Dendritic cell treated with granulocyte-macrophage colony-stimulating factor and Interleukin-4, amounts not matched to agents 40 ng/mL and 50 ng/mL, for 4 days (primary cell): Measurements from ENCODE around the gene ZNF609.

ENCODE experiments used
- H3K27ac Mint-ChIP-seq: one replicate; pipeline ENCODE4 v1.8.0; 2022; ENCODE audit warnings: mild to moderate bottlenecking, mixed read lengths
- H3K27me3 Mint-ChIP-seq: one replicate; pipeline ENCODE4 v1.8.0; 2022; ENCODE audit warnings: mild to moderate bottlenecking, mixed read lengths
- H3K36me3 Mint-ChIP-seq: one replicate; pipeline ENCODE4 v1.8.0; 2022; ENCODE audit warnings: low read depth, mixed read lengths
- H3K4me1 Mint-ChIP-seq: one replicate; pipeline ENCODE4 v1.8.0; 2022; ENCODE audit warnings: low read depth, mixed read lengths
- H3K4me3 Mint-ChIP-seq: one replicate; pipeline ENCODE4 v1.8.0; 2022; ENCODE audit warnings: mild to moderate bottlenecking, moderate library complexity, mixed read lengths
- H3K9me3 Mint-ChIP-seq: one replicate; pipeline ENCODE4 v1.8.0; 2022; ENCODE audit warnings: mixed read lengths
- intact Hi-C: fragments of 100-400 bp; cut with micrococcal nuclease; formaldehyde crosslinking; loops from one replicate; pipeline ENCODE4 v1.15.0; 2022

Gene ZNF609

GRCh38 chr15:64552281-64552948 lies 92.0 kb downstream of the ZNF609 start:
- Mint-ChIP-seq H3K4me1 (peaks cover 11% of the 10 kb centered on the region), H3K9me3 (no peaks in the 10 kb centered on the region), H3K36me3 (peaks cover 25% of the 10 kb centered on the region), H3K27ac (no peak overlapping the region), H3K27me3 (no peaks in the 10 kb centered on the region), H3K4me3 (no peak overlapping the region)
- intact Hi-C loops: no loop called here

GRCh38 chr15:64558460-64559179 lies 98.2 kb downstream of the ZNF609 start:
- intact Hi-C loops: no loop called here
- Mint-ChIP-seq H3K36me3 (peaks cover 18% of the 10 kb centered on the region), H3K4me3 (no peak overlapping the region), H3K4me1 (peaks cover 24% of the 10 kb centered on the region), H3K9me3 (no peaks in the 10 kb centered on the region), H3K27me3 (no peaks in the 10 kb centered on the region), H3K27ac (peak overlapping the region; percentile 24)

- Mint-ChIP-seq H3K27me3 (no peaks in the 10 kb centered on the region), H3K4me1 (peaks cover 24% of the 10 kb centered on the region), H3K36me3 (peaks cover 18% of the 10 kb centered on the region), H3K9me3 (no peaks in the 10 kb centered on the region), H3K27ac (no peak overlapping the region), H3K4me3 (no peak overlapping the region)
- intact Hi-C loops: no loop called here
Measured at GRCh38 chr15:64559243-64559642, 98.9 kb downstream of the ZNF609 start.

- H3K4me1 Mint-ChIP-seq: peaks cover 24% of the 10 kb centered on the region
- intact Hi-C loops: no loop called here
- H3K27ac Mint-ChIP-seq: no peak overlapping the region
- no peak overlapping the region for H3K4me3 Mint-ChIP-seq
- no peaks in the 10 kb centered on the region for H3K9me3 Mint-ChIP-seq
- H3K36me3 Mint-ChIP-seq: peaks cover 16% of the 10 kb centered on the region
- no peaks in the 10 kb centered on the region for H3K27me3 Mint-ChIP-seq
Measured at GRCh38 chr15:64560501-64560900, 100.1 kb downstream of the ZNF609 start.

GRCh38 chr15:64560998-64561397 lies 100.6 kb downstream of the ZNF609 start:
- Mint-ChIP-seq H3K27ac (no peak overlapping the region), H3K27me3 (no peaks in the 10 kb centered on the region), H3K9me3 (no peaks in the 10 kb centered on the region), H3K4me3 (no peak overlapping the region), H3K36me3 (peaks cover 16% of the 10 kb centered on the region), H3K4me1 (peaks cover 25% of the 10 kb centered on the region)
- intact Hi-C loops: no loop called here

GRCh38 chr15:64562003-64562640 lies 101.7 kb downstream of the ZNF609 start:
- H3K4me3 Mint-ChIP-seq: no peak overlapping the region
- H3K27ac Mint-ChIP-seq: no peak overlapping the region
- H3K4me1 Mint-ChIP-seq: peaks cover 34% of the 10 kb centered on the region
- intact Hi-C loops: no loop called here
- H3K27me3 Mint-ChIP-seq: no peaks in the 10 kb centered on the region
- H3K9me3 Mint-ChIP-seq: no peaks in the 10 kb centered on the region
- H3K36me3 Mint-ChIP-seq: peaks cover 16% of the 10 kb centered on the region

GRCh38 chr15:64566102-64566501 lies 105.7 kb downstream of the ZNF609 start:
- Mint-ChIP-seq H3K36me3 (peaks cover 22% of the 10 kb centered on the region), H3K27ac (peak overlapping the region; percentile 32), H3K9me3 (no peaks in the 10 kb centered on the region), H3K27me3 (no peaks in the 10 kb centered on the region), H3K4me3 (no peak overlapping the region), H3K4me1 (peaks cover 25% of the 10 kb centered on the region)
- intact Hi-C loops: no loop called here

GRCh38 chr15:64566629-64567427 lies 106.5 kb downstream of the ZNF609 start:
- intact Hi-C loops: no loop called here
- peaks cover 22% of the 10 kb centered on the region for H3K36me3 Mint-ChIP-seq
- no peaks in the 10 kb centered on the region for H3K9me3 Mint-ChIP-seq
- no peak overlapping the region for H3K4me3 Mint-ChIP-seq
- peaks cover 30% of the 10 kb centered on the region for H3K4me1 Mint-ChIP-seq
- peak overlapping the region; percentile 32 for H3K27ac Mint-ChIP-seq
- no peaks in the 10 kb centered on the region for H3K27me3 Mint-ChIP-seq

GRCh38 chr15:64568765-64569164 lies 108.4 kb downstream of the ZNF609 start:
- H3K27me3 Mint-ChIP-seq: no peaks in the 10 kb centered on the region
- H3K4me1 Mint-ChIP-seq: peaks cover 39% of the 10 kb centered on the region
- intact Hi-C loops: no loop called here
- H3K4me3 Mint-ChIP-seq: no peak overlapping the region
- peaks cover 21% of the 10 kb centered on the region for H3K36me3 Mint-ChIP-seq
- H3K9me3 Mint-ChIP-seq: no peaks in the 10 kb centered on the region
- no peak overlapping the region for H3K27ac Mint-ChIP-seq

GRCh38 chr15:64571857-64572291 lies 111.5 kb downstream of the ZNF609 start:
- H3K4me1 Mint-ChIP-seq: peaks cover 46% of the 10 kb centered on the region
- H3K27ac Mint-ChIP-seq: no peak overlapping the region
- intact Hi-C loops: no loop called here
- H3K27me3 Mint-ChIP-seq: no peaks in the 10 kb centered on the region
- no peak overlapping the region for H3K4me3 Mint-ChIP-seq
- H3K36me3 Mint-ChIP-seq: peaks cover 23% of the 10 kb centered on the region
- H3K9me3 Mint-ChIP-seq: no peaks in the 10 kb centered on the region

GRCh38 chr15:64572856-64573255 lies 112.5 kb downstream of the ZNF609 start:
- Mint-ChIP-seq H3K27ac (no peak overlapping the region), H3K9me3 (no peaks in the 10 kb centered on the region), H3K4me3 (no peak overlapping the region), H3K4me1 (peaks cover 45% of the 10 kb centered on the region), H3K36me3 (peaks cover 22% of the 10 kb centered on the region), H3K27me3 (no peaks in the 10 kb centered on the region)
- intact Hi-C loops: no loop called here

- intact Hi-C loops: no loop called here
- H3K36me3 Mint-ChIP-seq: peaks cover 17% of the 10 kb centered on the region
Measured at GRCh38 chr15:64574301-64575017, 114.1 kb downstream of the ZNF609 start.

GRCh38 chr15:64580696-64581407 lies 120.5 kb downstream of the ZNF609 start:
- Mint-ChIP-seq H3K27me3 (no peaks in the 10 kb centered on the region), H3K36me3 (no peaks in the 10 kb centered on the region), H3K4me1 (peaks cover 43% of the 10 kb centered on the region), H3K4me3 (peak overlapping the region; percentile 6), H3K9me3 (no peaks in the 10 kb centered on the region), H3K27ac (peak overlapping the region; percentile 77)
- intact Hi-C loops: no loop called here

More at GRCh38 chr15:64574301-64575017, 114.1 kb downstream of the ZNF609 start:
- H3K27me3 Mint-ChIP-seq: no peaks in the 10 kb centered on the region
- no peak overlapping the region for H3K4me3 Mint-ChIP-seq
- peaks cover 37% of the 10 kb centered on the region for H3K4me1 Mint-ChIP-seq
- H3K27ac Mint-ChIP-seq: no peak overlapping the region
- no peaks in the 10 kb centered on the region for H3K9me3 Mint-ChIP-seq
